H1 (cell line): ENCODE data around the gene FAM53A. TPM values are rescaled to one million over a fixed set of nuclear protein-coding genes. Genes with fewer than 3 reads are reported as not detected.
A peak's percentile ranks its signal among the peaks of the same experiment; 100 is the strongest.

Experiments used
- CTCF ChIA-PET: fragments of 300-600 bp; sonication (Branson Sonifier 250); formaldehyde crosslinking; loops from one replicate; lab custom pipeline; 2021; ENCODE audit not compliant: partially characterized antibody; lab: Charles Lee
- POLR2A ChIA-PET: fragments of 300-600 bp; sonication (Branson Sonifier 250); formaldehyde crosslinking; loops from one replicate; lab custom pipeline; 2021; ENCODE audit warnings: inconsistent platforms; ENCODE audit not compliant: partially characterized antibody; lab: Charles Lee
- DNase-seq, 2 experiments: peaks; one replicate each; pipeline versions ENCODE4 v3.0.0 to v3.0.0-alpha.2; 2010 to 2022; ENCODE audit warnings: low spot score in 2 of 2, low read depth in 1 of 2, mixed read lengths in 1 of 2
- FAIRE-seq: peaks from 2 replicates; lab custom pipeline; 2011; peaks lifted over from hg19 to GRCh38; lab: Jason Lieb, UNC
- H2AFZ ChIP-seq: 2 replicates; pipeline ENCODE4 v1.8.1; 2012; ENCODE audit warnings: low read length, inconsistent platforms
- H2AK5ac ChIP-seq: 2 replicates; pipeline ENCODE4 v1.6.1; 2013; ENCODE audit warnings: low read depth, low read length
- H2BK120ac ChIP-seq: replicated peaks from 2 replicates; pipeline ENCODE3; 2013; ENCODE audit warnings: low read depth, low read length, inconsistent platforms
- H2BK12ac ChIP-seq: 2 replicates; pipeline ENCODE4 v1.6.1; 2013; ENCODE audit warnings: low read depth, low read length
- H2BK15ac ChIP-seq: 2 replicates; pipeline ENCODE4 v1.6.1; 2013; ENCODE audit warnings: low read length
- H2BK20ac ChIP-seq: 2 replicates; pipeline ENCODE4 v1.6.1; 2013; ENCODE audit warnings: low read length
- H2BK5ac ChIP-seq: 2 replicates; pipeline ENCODE4 v1.6.1; 2013; ENCODE audit warnings: low read depth, low read length
- H3K14ac ChIP-seq: 2 replicates; pipeline ENCODE4 v1.6.1; 2013; ENCODE audit warnings: inconsistent platforms; ENCODE audit not compliant: insufficient read length
- H3K18ac ChIP-seq: 2 replicates; pipeline ENCODE4 v1.6.1; 2013; ENCODE audit warnings: low read length; ENCODE audit errors: extremely low read depth
- H3K23ac ChIP-seq: 2 replicates; pipeline ENCODE4 v1.6.1; 2013; ENCODE audit warnings: inconsistent platforms; ENCODE audit not compliant: insufficient read length
- H3K23me2 ChIP-seq: 2 replicates; pipeline ENCODE4 v1.6.1; 2013; ENCODE audit warnings: low read depth, low read length
- H3K27ac ChIP-seq: 2 replicates; pipeline ENCODE4 v1.6.1; 2011; ENCODE audit warnings: low read depth, low read length, inconsistent platforms
- H3K27me3 ChIP-seq, 4 experiments: replicated peaks in 1 of 4; 1 replicate in 1 of 4; 2 replicates in 3 of 4; pipeline versions ENCODE4 v1.6.1 to v1.8.1; 2011 to 2013; ENCODE audit warnings: low read length in 3 of 4, mild to moderate bottlenecking in 3 of 4, inconsistent platforms in 2 of 4, mixed read lengths in 2 of 4, moderate library complexity in 1 of 4; ENCODE audit not compliant: control insufficient read depth in 3 of 4, insufficient read depth in 3 of 4; ENCODE audit errors: extremely low read depth in 1 of 4
- H3K36me3 ChIP-seq, 4 experiments: 2 replicates each; pipeline versions ENCODE4 v1.6.1 to v1.8.1; 2011 to 2013; ENCODE audit warnings: mild to moderate bottlenecking in 4 of 4, low read length in 3 of 4, moderate library complexity in 2 of 4, control low read depth in 1 of 4, inconsistent platforms in 1 of 4; ENCODE audit not compliant: insufficient read depth in 4 of 4, control insufficient read depth in 2 of 4
- H3K4ac ChIP-seq: replicated peaks from 2 replicates; pipeline ENCODE3; 2013; ENCODE audit warnings: low read length, low read depth, mixed read lengths, inconsistent platforms; ENCODE audit not compliant: insufficient read length
- H3K4me1 ChIP-seq, 4 experiments: replicated peaks in 1 of 4; 1 replicate in 1 of 4; 2 replicates in 3 of 4; pipeline versions ENCODE4 v1.6.1 to v1.8.1; 2011 to 2013; ENCODE audit warnings: low read length in 3 of 4, inconsistent platforms in 2 of 4, mixed read lengths in 1 of 4; ENCODE audit not compliant: insufficient read depth in 4 of 4, control insufficient read depth in 3 of 4
- H3K4me2 ChIP-seq, 2 experiments: 2 replicates each; pipeline versions ENCODE4 v1.6.1 to v1.8.1; 2011 to 2013; ENCODE audit warnings: low read depth in 2 of 2, low read length in 2 of 2, control low read depth in 1 of 2, inconsistent platforms in 1 of 2, mild to moderate bottlenecking in 1 of 2; ENCODE audit not compliant: insufficient read depth in 1 of 2
- H3K4me3 ChIP-seq, 4 experiments: fragments of 200-600, 300-600 bp in 1 of 4; sonication (generic), shearing (Covaris generic), sonication (Bioruptor Twin) in 1 of 4; 2 replicates each; pipeline versions ENCODE4 v1.5.1 to v1.8.1; 2011 to 2016; ENCODE audit warnings: low read length in 4 of 4, low read depth in 3 of 4, control low read depth in 2 of 4, inconsistent platforms in 2 of 4, mild to moderate bottlenecking in 2 of 4, mixed read lengths in 1 of 4, moderate library complexity in 1 of 4; ENCODE audit not compliant: insufficient read depth in 2 of 4; ENCODE audit errors: extremely low read depth in 1 of 4
- H3K56ac ChIP-seq: replicated peaks from 2 replicates; pipeline ENCODE3; 2013; ENCODE audit warnings: low read depth, mild to moderate bottlenecking, mixed read lengths, low read length, inconsistent platforms; ENCODE audit not compliant: insufficient read length
- H3K79me1 ChIP-seq: 2 replicates; pipeline ENCODE4 v1.6.1; 2013; ENCODE audit warnings: low read depth, low read length, control low read depth
- H3K79me2 ChIP-seq, 2 experiments: 2 replicates each; pipeline versions ENCODE4 v1.6.1 to v1.8.1; 2012 to 2013; ENCODE audit warnings: low read length in 2 of 2, mild to moderate bottlenecking in 2 of 2, inconsistent platforms in 1 of 2; ENCODE audit not compliant: insufficient read depth in 2 of 2, control insufficient read depth in 1 of 2
- H3K9ac ChIP-seq, 4 experiments: replicated peaks in 1 of 4; 1 replicate in 1 of 4; 2 replicates in 3 of 4; pipeline versions ENCODE4 v1.6.1 to v1.8.1; 2011 to 2013; ENCODE audit warnings: low read depth in 3 of 4, low read length in 3 of 4, control low read depth in 2 of 4, mild to moderate bottlenecking in 2 of 4, moderate library complexity in 2 of 4, inconsistent platforms in 1 of 4; ENCODE audit errors: extremely low read depth in 1 of 4
- H3K9me3 ChIP-seq, 2 experiments: 2 replicates each; pipeline versions ENCODE4 v1.6.1 to v1.8.1; 2012 to 2013; ENCODE audit warnings: mild to moderate bottlenecking in 2 of 2, moderate library complexity in 2 of 2, control low read depth in 1 of 2, inconsistent platforms in 1 of 2, low read depth in 1 of 2, low read length in 1 of 2, mixed read lengths in 1 of 2; ENCODE audit not compliant: insufficient read depth in 2 of 2
- H4K20me1 ChIP-seq, 2 experiments: replicated peaks in 1 of 2; 2 replicates each; pipeline versions ENCODE3 to v1.8.1; 2011 to 2013; ENCODE audit warnings: inconsistent platforms in 2 of 2, low read length in 2 of 2, mild to moderate bottlenecking in 1 of 2; ENCODE audit not compliant: insufficient read depth in 2 of 2, control insufficient read depth in 1 of 2
- H4K5ac ChIP-seq: 2 replicates; pipeline ENCODE4 v1.6.1; 2013; ENCODE audit warnings: low read length, low read depth, mixed read lengths, inconsistent platforms; ENCODE audit not compliant: insufficient read length
- H4K8ac ChIP-seq: 2 replicates; pipeline ENCODE4 v1.8.0; 2013; ENCODE audit warnings: mild to moderate bottlenecking, moderate library complexity, low read length, inconsistent platforms; ENCODE audit not compliant: insufficient read depth; ENCODE audit errors: extremely low read depth
- H4K91ac ChIP-seq: replicated peaks from 2 replicates; pipeline ENCODE3; 2013; ENCODE audit warnings: low read length, mixed read lengths, inconsistent platforms; ENCODE audit not compliant: insufficient read length
- CBX8 ChIP-seq: fragments of 300-800, 300-1000 bp; sonication (generic); IDR thresholded peaks from 2 replicates; pipeline ENCODE4 v1.7.1; 2016; ENCODE audit warnings: low read depth, low read length, borderline replicate concordance
- CHD1 ChIP-seq: IDR thresholded peaks from 2 replicates; pipeline ENCODE4 v1.6.1; 2012; ENCODE audit warnings: low read depth, low read length, improper control_type of control experiment
- NRF1 ChIP-seq: IDR thresholded peaks from 2 replicates; pipeline ENCODE4 v1.6.1; 2011; ENCODE audit warnings: mild to moderate bottlenecking, low read depth, low read length, improper control_type of control experiment
- PHF8 ChIP-seq: fragments of 200-600 bp; sonication (generic); conservative IDR thresholded peaks from 2 replicates; pipeline ENCODE4 v1.7.1; 2012; ENCODE audit warnings: low read depth, mild to moderate bottlenecking, inconsistent platforms, low read length, moderate library complexity
- POU5F1 ChIP-seq: IDR thresholded peaks from 2 replicates; pipeline ENCODE4 v1.6.1; 2011; ENCODE audit warnings: low read depth, mild to moderate bottlenecking, low read length, moderate library complexity
- RAD21 ChIP-seq, 2 experiments: IDR thresholded peaks in 1 of 2; conservative IDR thresholded peaks in 1 of 2; 2 replicates each; pipeline ENCODE4 v1.6.1; 2011; ENCODE audit warnings: low read depth in 2 of 2, low read length in 2 of 2, improper control_type of control experiment in 1 of 2, inconsistent platforms in 1 of 2, mild to moderate bottlenecking in 1 of 2, moderate library complexity in 1 of 2
- TBP ChIP-seq: IDR thresholded peaks from 2 replicates; pipeline ENCODE4 v1.6.1; 2011; ENCODE audit warnings: low read depth, low read length, improper control_type of control experiment
- WGBS, 2 experiments: shearing (Covaris generic) in 1 of 2; methylation state at CpG; one replicate each; pipeline versions ENCODE4 v1.1.6 to v1.1.7; 2013 to 2015; ENCODE audit warnings: low lambda C conversion rate in 2 of 2, mixed read lengths in 2 of 2, inconsistent platforms in 1 of 2, low coverage in 1 of 2, missing lambda C conversion rate in 1 of 2; ENCODE audit not compliant: insufficient replicate concordance in 2 of 2, insufficient coverage in 1 of 2, insufficient read length in 1 of 2; ENCODE audit errors: extremely low coverage in 1 of 2, missing lambda C conversion rate in 1 of 2; 5-methylcytosine and 5-hydroxymethylcytosine counted together
- polyA plus RNA-seq, 7 experiments: library from polyadenylated mRNA; depleted of rRNA in 3 of 7; stranded (reverse) in 5 of 7; unstranded in 2 of 7; fragments of >200 nt in 5 of 7; fragments of 200-250 nt in 2 of 7; gene quantifications; 1 replicate in 5 of 7; 2 replicates in 1 of 7; 4 replicates in 1 of 7; pipeline versions ENCODE4 v1.2.1 to v1.2.3, GENCODE V29; 2011 to 2013; ENCODE audit warnings: missing spikeins in 2 of 7, mixed read lengths in 2 of 7
- total RNA-seq: library from RNA; stranded (reverse); fragmentation: NEBNext Ultra II Directional; extraction: Animal tissue kit (Norgen Biotek cat#: 25700); gene quantifications from 2 replicates; pipeline ENCODE4 v1.2.1, GENCODE V29; 2021
- TF ChIP-seq, protein P1 (sequence below): IDR thresholded peaks from 2 replicates; pipeline ENCODE4 v1.6.1; 2012; ENCODE audit warnings: inconsistent platforms

FAM53A gene
- total and polyA plus RNA-seq, 2 of the 8 experiments (the other 6 are each of a cell fraction or from before 2014, with no cell fraction given), result 1.9 to 2.0 TPM

DNA sequence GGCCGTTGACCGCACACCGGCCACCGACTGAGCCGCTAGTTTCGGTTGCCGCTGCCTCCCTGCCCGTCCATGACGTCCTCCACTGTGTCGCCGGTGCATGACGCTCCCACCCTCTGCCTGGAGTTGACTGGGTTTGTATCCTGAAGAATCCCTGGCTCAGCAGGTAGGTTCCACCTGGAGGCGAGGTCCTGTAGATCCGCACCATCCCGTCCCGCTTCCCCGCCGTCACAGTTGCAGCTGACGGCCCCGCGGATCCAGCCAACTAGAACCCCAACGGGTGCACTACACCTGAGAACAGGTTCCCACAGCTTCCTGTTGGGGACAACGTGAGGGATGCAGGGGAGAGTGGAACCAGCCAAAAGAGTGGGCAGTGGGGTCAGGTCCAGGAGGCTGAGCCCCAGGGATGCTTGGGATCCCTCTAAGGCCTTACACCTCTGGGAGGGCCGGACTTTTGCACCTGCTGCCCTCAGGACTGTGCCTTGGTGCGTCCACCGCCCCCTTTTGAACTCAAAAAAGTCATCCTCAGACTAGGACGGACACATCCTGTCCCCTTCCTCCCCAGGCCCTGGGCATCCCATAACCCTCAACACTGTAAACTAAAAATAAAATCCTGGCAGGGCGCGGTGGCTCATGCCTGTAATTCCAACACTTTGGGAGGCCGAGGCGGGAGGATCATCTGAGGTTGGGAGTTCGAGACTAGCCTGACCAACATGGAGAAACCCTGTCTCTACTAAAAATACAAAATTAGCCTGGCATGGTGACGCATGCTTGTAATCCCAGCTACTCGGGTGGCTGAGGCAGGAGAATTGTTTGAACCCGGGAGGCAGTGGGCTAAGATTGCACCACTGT lies 29.1 kb upstream of the FAM53A start:
- Histone ChIP-seq H3K4me3 (peak overlapping the region; percentile 52 to 89 (median 86)), H2BK15ac (no peak overlapping the region), H3K4me1 (peaks cover 0 to 12% (median 3%) of the 10 kb centered on the region in 4 experiments; a peak in 4 of 7 replicates), H3K4ac (no peak overlapping the region), H2BK120ac (no peak overlapping the region), H3K79me2 (peaks cover 9 to 30% of the 10 kb centered on the region in 2 experiments), H2BK20ac (0 out of 2 replicates have a peak overlapping the region, but pooled peaks have one; percentile 32), H3K23me2 (peaks cover 12% of the 10 kb centered on the region; the same call in 1 of the 2 replicates), H3K18ac (peak overlapping the region; percentile 48; the same call in 1 of the 2 replicates), H3K27ac (peak overlapping the region; percentile 95; the same call in 1 of the 2 replicates), H3K9me3 (no peaks in the 10 kb centered on the region), H4K91ac (peak overlapping the region; percentile 82), H3K23ac (no peak overlapping the region), H4K5ac (peak overlapping the region; percentile 62), H3K36me3 (peaks cover 3 to 10% (median 7%) of the 10 kb centered on the region in 4 experiments; a peak in 7 of 8 replicates), H3K14ac (no peak overlapping the region), H2BK12ac (peak overlapping the region; percentile 87), H4K20me1 (peaks cover 3 to 27% of the 10 kb centered on the region in 2 experiments), H4K8ac (peak overlapping the region; percentile 92; the same call in 1 of the 2 replicates), H2BK5ac (peak overlapping the region; percentile 93), H3K4me2 (peak overlapping the region; percentile 84 to 86), H3K56ac (peak overlapping the region; percentile 74), H3K27me3 (no peaks in the 10 kb centered on the region), H2AFZ (peak overlapping the region; percentile 7; the same call in 1 of the 2 replicates), H2AK5ac (peak overlapping the region; percentile 91), H3K9ac (peak overlapping the region in 3 of 4 experiments; percentile 70 to 90 (median 87); a peak in 6 of 7 replicates), H3K79me1 (peaks cover 16% of the 10 kb centered on the region)
- ChIA-PET POLR2A (interaction anchor here (0.6 to 7.9 kb wide), 11 partner anchors 9 to 235 kb away, joined by 3 to 100 read pairs (median 4); partner anchors contain the start of genes FGFR3, TACC3 and TMEM129), CTCF (interaction anchor here (0.8 to 3.0 kb wide), 5 partner anchors 9 to 35 kb away, joined by 3 to 13 read pairs (median 6); no protein-coding TSS in a partner anchor)
- WGBS, 2 experiments, result 31% methylated on average over 34 of the region's 35 CpGs; no CpG with 5 or more reads in 1 of the 2 experiments
- FAIRE-seq, result no peak
- no peak for DNase-seq
- no peak for TF ChIP-seq CBX8
- no peak for TF ChIP-seq CHD1
- TF ChIP-seq PHF8, result no peak
- no peak for TF ChIP-seq POU5F1
- TF ChIP-seq TBP, result no peak
- TF ChIP-seq, protein P1, sequence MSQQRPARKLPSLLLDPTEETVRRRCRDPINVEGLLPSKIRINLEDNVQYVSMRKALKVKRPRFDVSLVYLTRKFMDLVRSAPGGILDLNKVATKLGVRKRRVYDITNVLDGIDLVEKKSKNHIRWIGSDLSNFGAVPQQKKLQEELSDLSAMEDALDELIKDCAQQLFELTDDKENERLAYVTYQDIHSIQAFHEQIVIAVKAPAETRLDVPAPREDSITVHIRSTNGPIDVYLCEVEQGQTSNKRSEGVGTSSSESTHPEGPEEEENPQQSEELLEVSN, result no peak
- no peak for TF ChIP-seq NRF1
- no peak for TF ChIP-seq RAD21 (IDR thresholded peaks at IDR 0.05 in 1 of 2, conservative IDR thresholded peaks at IDR 0.05 in 1 of 2; ENCODE audit: low read depth in 2 of 2, low read length in 2 of 2)
